HG02642 (cell line): ENCODE data around the gene RBFOX1.

Source experiments
- ATAC-seq: cut with Tn5 transposase; IDR thresholded peaks from one replicate; pipeline ENCODE4 v1.9.1; 2021; ENCODE audit warnings: mild to moderate bottlenecking; ENCODE audit not compliant: unreplicated experiment, poor library complexity

Gene RBFOX1

GRCh38 chr16:7638306-7638705 lies 305.7 kb downstream of the RBFOX1 start:
- ATAC-seq = no peak

GRCh38 chr16:7640334-7640733 lies 307.7 kb downstream of the RBFOX1 start:
- no peak for ATAC-seq

- ATAC-seq = no peak
Observed at GRCh38 chr16:7644176-7644575, 311.5 kb downstream of the RBFOX1 start.

DNA sequence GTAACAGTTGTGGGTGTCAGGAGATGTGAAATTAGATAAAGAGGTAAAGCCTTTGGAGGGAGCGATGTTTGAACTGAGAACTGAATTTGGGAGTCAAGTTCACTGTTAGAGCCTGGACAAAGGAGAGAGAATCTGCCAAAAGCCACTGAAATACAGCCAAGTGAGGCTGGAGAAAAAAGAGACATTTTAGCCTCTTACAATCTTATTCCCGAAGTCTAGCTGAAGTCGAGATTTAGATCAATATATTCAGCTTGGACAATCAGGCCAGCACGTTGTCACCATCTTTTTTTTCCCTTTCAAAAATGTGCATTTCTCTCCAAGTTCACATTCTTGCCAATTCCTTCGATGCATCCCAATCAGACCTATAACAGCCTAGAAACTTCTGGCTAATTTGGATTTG lies 312.2 kb downstream of the RBFOX1 start:
- ATAC-seq = no peak

GRCh38 chr16:7646821-7647500 lies 314.3 kb downstream of the RBFOX1 start:
- no peak for ATAC-seq

DNA sequence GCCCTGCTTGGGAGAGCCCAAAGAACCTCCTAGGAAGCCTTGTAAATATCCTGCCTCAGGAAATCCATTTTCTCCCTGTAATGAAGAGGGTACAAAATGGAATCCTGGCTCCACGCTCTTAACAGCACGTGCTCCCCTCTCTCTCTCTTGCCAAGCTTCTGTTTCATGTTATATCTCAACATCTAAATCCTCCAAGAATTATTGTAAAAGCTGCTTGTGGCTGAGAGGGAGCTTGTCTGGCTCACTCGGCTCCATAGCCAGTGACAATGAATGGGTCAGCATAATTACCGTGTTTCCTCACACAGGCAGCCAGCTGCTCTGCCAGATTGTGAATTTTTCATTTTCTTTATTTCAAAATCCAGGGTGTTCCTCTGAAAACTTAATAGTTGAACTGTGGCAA lies 317.8 kb downstream of the RBFOX1 start:
- ATAC-seq = no peak

DNA sequence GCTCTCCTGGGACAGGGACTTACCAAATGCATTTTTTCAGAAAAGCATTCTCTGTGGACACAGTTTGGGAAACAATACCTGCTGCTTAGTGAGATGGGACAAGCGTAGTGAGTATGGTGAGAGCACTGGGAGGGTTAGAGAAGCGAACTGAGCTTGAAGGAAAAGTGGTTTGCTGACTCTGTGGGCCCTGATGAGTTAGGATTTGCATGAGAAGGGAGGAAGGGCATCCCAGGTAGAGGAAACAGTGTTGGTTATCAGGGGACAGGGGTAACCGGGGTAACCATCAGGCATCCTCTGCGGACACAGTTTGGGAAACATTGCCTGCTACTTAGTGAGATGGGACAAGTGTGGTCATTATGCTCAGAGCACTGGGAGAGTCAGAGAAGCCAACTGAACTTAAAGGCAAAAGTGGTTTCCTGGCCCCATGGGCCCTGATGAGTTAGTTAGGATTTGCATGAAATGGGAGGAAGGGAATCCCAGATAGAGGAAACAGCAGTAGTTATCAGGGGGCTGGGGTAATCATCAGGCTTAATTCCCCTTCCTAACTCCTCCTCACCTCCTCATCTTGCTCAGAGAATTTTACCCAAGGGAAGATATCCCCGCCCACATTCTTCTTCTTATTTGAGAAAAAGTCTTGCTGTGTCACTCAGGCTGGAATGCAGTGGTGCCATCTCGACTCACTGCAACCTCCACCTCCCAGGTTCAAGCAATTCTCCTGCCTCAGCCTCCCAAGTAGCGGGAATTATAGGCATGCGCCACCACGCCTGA lies 319.3 kb downstream of the RBFOX1 start:
- no peak for ATAC-seq

GRCh38 chr16:7653746-7654461 lies 321.3 kb downstream of the RBFOX1 start:
- ATAC-seq = no peak

- no peak for ATAC-seq
Observed at GRCh38 chr16:7675628-7676027, 343.0 kb downstream of the RBFOX1 start.

DNA sequence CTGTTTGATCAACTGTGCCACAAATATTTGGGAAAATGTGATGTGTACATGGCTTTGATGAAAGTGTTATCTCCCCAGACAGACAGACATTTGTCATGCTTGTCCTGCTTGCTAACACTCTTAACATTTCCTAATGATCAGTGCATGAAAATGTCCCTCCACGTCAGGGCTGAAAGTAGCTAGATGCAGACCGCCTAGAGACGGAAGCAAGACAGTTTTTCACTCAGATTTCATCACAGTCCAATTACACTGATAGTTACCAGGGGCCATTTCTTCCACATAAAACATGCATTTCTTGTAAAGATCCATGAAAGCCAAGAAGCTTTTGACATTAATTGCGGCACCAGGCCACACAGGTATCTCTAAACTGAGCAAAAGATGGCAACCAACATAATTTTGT lies 347.7 kb downstream of the RBFOX1 start:
- no peak for ATAC-seq

- ATAC-seq = no peak
Observed at GRCh38 chr16:7688811-7689210, 356.2 kb downstream of the RBFOX1 start.

DNA sequence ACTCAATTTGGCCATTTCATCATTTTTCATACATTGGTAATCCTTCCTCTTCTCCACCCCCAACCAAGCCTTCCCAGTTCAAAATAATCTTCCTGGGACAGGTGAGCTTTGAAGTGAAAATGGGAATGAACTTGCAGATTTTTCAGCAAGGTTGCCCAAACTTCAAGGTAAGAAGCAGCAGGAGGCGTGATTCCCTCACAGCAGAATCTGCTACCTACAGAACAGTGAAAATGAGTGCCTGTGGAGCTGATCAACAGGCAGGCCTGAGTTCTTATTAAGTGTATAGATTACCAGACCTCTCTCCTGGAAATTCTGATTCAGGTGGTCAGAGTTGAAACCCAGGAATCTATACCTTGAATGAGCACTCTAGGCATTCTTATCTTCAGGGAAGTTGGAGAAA lies 356.6 kb downstream of the RBFOX1 start:
- ATAC-seq = no peak

DNA sequence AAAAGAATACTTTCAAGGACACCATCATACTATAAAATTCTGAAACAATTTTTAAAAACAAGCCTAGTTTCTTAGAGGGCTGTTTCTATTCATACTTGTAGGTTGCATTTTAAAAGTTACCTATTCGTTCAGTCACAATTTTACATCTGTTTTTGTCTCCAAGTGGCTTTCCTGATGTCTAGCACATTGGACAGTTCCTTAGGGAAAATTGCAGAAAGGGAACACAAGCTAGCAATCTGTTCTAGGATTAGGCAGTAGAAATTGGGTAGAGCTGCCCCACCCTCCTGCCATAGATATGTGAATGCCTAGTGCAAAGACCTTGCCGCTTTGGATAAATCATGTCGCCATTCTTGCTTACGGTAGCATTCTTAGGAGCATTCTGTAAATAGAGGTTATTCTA lies 358.9 kb downstream of the RBFOX1 start:
- no peak for ATAC-seq

- no peak for ATAC-seq
Observed at GRCh38 chr16:7703672-7704071, 371.0 kb downstream of the RBFOX1 start.

DNA sequence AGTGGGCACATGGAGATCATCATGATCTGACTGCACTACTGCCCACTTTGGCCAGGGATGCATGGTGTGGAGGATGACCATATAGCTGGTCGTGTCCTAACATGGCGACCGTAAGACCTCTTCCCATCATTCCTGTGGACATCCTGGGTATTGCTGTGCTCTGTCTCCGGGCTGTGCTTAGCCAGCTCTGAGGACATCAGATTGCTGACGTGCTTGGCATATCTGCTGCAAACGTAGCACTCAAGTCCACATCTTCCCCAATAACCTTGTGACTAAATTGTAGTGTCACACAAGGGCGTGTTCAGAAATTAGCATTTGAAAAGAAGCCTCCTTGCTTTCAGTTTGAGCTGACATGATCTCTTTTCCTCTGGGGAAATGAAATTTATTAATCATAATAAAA lies 373.2 kb downstream of the RBFOX1 start:
- ATAC-seq = no peak

- no peak for ATAC-seq
Observed at GRCh38 chr16:7709186-7709585, 376.5 kb downstream of the RBFOX1 start.

GRCh38 chr16:7713244-7713643 lies 380.6 kb downstream of the RBFOX1 start:
- no peak for ATAC-seq

DNA sequence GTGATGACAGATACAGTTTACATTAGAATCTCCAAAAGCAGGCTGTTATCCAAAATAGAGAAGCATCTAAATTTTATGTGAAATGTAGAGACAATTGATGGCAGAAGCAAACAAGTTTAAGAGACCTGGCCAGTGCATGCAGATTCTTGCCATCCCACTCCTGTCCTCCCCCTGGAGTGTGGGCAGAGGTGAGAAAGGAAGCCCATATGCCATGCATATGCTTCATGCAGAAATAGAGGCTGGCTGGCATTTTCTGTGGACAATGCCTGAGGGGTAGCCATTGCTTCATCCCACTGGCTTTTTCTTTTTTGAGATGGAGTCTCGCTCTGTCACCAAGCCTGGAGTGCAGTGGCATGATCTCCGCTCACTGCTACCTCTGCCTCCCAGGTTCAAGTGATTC lies 382.1 kb downstream of the RBFOX1 start:
- no peak for ATAC-seq

GRCh38 chr16:7716660-7717550 lies 384.3 kb downstream of the RBFOX1 start:
- no peak for ATAC-seq

DNA sequence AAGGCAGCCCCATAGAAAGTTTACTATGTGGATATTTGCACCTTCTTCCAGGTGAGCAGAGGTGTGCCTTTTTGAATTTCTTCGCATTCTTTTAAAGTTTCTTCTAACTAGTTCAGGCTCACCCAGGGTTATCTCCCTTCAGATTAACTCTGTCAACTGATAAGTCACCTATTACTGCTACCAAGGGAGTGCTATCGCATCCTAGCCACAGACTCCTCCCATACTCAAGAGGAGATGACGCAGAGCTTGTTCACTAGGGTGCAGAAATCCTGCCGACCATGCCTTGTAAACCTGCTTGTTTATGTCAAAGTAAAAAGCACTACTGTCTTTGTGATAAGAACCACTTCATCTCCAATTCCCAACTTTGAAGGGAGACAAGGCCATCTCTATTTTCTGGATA lies 390.1 kb downstream of the RBFOX1 start:
- ATAC-seq = no peak
